Activated CD4-positive, CD25-positive, alpha-beta regulatory T cell treated with anti-CD3 and anti-CD28 coated beads, Interleukin-2, amount 50 U/mL, for 24 hours (primary cell): Measurements from ENCODE around the gene NTS.

Source experiments
- ATAC-seq, 2 donors: fragments of 150-1000 bp; cut with Tn5 transposase; one replicate each; pipeline ENCODE4 v1.10.0; 2021; ENCODE audit warnings: mild to moderate bottlenecking in 1 of 2, moderate library complexity in 1 of 2

Gene NTS, protein sequence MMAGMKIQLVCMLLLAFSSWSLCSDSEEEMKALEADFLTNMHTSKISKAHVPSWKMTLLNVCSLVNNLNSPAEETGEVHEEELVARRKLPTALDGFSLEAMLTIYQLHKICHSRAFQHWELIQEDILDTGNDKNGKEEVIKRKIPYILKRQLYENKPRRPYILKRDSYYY

DNA sequence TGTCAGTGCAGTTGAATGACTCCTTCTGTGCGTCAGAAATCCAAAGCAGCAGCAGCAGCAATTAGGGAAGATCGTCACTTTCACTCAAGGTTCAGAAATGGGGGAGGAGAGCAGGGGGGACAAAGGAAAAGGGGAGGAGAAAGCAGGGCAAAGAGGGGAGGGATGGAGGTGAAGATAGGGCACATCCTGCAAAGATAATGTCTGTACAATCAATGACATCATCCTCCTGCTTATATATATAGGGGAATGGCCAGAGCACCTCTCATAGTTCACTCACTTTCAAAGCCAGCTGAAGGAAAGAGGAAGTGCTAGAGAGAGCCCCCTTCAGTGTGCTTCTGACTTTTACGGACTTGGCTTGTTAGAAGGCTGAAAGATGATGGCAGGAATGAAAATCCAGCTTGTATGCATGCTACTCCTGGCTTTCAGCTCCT is at the start of gene NTS:
TSS of gene NTS (plus strand) at position 265 of the 431 bp plus-strand sequence. CDS start at position 374, 109 bp downstream.
- no peak for ATAC-seq

DNA sequence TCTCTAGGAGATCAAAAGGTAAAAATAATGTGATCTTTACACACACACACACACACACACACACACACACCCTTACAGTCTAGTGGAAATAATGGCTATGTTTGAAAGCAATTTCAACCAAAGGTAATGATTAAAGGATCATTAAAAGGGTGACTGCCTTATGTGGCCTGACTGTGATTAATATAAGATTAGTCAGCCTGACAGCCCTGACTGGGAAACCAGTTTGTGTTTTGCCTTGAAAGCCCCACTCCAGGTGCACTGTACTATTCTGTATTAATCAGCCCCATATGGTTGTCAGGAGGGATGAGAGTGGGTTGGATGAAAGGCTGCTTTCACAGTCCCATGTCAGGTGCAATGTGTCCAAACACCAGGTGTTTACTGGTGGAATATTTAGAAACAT is 48.3 kb upstream of the NTS start:
- no peak for ATAC-seq

DNA sequence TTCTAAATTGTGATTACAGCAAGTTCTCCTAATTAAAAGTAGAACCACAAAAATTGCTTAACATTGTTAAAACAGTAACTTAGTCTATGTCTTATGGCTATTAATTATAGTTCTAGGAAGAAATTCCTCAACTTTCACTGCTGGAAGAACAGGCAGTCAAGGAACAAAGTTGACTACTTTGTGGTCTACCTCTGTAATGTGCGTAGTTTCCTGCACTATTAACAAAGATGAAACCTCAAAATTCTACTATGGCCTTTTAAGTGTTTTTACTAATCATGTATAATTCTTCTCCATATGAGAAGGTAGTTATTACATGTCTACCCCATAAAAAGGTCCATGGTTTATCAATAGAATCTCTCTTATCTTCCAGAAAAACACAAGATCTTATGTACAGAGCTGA is 45.5 kb upstream of the NTS start:
- ATAC-seq = no peak

DNA sequence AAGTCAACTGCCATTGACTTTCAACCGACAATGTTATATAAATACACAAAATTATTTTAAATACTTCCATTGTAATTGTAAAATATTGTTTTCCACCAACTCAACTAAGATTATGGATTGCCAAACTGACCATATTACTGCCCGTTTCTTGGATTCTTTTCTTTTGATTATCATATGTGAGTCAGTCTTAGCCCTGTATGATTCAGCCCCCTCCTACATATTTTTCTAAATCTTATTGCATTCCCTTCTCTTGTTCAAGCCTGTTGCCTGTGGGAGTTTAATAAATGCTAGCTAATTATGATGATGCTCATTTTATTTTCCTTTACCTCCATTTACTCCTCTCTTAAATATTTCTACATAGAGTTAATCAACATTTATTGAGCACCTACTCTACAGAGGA is 44.7 kb upstream of the NTS start:
- ATAC-seq = no peak

DNA sequence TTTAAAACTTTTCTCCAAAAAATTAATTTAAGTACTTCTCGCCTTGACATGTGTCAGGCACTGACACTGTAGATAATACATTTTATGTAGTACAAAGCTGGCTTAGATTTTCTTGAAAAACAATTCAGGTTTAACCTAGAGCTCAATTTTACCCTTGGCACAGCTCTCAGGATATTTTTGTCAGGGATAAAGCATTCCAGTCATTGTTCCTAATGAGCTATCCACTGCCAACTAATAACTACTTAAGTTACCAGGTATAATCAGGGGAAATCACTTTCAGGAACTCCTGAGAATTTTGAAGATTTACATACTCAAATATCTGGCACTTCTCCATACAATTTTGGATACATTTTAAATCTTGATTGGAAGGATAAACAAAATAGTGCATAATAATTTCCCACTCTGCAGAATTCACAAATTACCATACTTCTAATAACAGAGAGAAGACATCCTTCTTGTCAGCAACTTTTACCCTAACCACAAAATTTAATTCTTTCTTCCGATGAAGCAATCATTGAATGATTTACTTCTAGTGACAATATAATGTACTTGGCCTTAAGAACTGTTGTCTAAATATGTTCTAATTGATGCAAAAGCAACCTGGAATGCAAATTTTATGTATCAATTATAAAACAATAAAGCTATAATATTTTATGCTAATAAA is 42.6 kb upstream of the NTS start:
- ATAC-seq = no peak

DNA sequence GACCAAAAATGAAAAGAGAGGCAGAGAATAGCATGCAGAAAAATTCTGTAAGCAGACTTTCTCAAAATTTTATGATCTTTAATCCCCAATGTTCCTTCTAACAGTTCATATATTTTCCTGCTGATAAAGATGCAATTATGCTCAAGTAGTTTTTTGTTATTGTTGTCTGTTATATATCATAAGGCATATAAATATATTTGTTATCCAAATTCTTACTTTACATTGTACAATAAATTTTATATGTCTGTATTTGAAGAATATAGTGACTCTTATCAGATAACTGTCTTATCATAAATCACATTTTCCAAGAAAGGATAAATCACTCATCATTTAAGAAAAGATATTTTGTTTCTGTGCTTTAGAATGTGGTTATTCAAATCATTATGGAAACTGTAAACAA is 40.5 kb upstream of the NTS start:
- ATAC-seq = no peak

DNA sequence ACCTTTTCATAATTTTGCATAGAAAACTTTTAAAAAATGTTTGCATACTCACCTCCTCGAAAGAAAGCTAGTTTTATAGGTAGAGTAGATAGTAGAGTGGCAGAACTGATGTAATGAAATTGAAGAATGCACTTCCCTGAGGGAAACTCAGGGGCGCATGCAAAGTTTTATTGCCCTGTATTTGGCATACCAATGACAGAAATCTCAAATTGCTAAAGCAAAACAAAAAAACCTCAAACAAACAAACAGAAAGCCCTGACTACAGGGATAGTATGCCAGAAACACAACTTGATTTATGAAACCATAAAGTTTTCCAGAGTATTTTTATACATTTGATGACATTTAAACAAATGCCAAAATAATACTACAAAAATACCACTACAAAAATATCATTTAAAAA is 39.7 kb upstream of the NTS start:
- no peak for ATAC-seq

DNA sequence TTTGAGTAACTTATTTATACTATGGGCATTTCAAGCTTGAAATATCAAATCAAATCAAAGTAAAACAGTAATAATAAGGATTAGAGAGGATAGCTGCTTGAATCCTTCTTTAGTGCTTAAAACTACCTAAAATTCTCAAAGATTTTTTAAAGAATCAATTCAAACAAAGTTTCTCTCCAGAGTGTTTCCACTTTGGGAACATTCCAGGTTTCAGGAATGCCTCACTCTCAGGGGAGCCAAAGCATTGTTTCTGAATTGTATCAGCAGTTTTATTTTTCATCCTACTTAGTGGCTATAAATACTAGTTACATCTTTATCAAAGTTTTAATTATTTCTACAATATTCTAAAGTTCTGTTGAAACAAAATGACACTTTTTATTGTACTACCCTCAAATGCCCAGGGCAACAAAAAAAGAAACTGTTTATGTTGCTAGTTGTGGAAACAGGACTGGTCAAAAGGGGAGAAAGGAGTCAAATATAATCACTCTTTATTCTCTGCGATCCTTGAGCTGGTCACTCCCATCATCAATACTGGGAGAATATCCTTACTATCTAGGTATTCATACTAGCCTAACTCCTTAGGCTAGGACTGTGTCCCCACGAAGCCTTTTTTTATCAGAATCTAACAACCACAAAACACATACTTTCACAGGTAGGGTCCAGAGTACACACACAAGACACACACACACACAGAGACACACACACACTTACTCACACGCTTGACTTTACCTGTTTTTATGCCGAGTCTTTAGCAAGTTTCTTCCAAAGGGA is 38.5 kb upstream of the NTS start:
- no peak for ATAC-seq

DNA sequence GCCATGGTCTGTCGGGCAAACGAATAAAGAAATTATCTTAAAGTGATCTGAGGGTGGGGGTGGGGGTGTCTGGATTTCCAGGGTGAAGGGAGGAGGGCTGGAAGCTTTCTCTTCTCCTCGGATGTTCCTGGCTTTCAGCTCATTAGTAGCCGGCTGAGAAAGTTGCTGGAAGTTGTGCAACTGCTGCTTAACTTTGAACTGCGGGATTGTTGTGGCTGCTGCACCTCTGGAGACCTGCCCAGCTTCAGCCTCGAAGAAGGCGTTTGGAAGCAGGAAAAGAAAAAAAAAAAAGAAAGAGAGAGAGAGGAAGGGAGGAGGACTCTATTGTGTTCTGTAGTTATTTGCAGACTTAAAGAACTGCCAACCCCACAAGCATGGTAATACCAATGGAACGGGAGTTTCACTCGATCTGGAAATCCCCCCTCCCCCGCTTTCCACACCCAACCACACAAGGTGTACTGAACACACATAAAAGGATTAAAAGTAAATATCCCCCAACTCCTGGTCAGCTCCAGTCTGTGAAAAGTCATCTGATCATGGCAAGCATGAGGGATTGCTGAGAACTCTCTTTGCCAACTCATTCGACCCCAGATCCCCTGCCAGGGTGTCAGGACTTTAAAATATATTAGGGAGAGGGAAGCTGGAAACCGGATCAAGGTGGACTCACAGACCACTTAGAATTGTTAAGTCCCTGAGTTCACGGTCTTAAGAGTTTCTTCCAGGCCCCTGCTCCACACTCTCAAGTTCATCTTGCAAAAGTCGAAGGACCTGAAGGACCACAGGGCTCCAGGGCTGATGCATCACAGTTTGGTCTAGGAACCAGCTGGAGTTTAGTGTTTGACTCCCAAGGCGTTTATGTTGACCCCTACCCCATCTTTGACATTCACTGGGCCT is 37.7 kb upstream of the NTS start, which contains the start of gene RASSF9:
TSS of gene RASSF9 (minus strand) at position 213 of the 894 bp plus-strand sequence. CDS start at position 5, 208 bp downstream.
- ATAC-seq = no peak

DNA sequence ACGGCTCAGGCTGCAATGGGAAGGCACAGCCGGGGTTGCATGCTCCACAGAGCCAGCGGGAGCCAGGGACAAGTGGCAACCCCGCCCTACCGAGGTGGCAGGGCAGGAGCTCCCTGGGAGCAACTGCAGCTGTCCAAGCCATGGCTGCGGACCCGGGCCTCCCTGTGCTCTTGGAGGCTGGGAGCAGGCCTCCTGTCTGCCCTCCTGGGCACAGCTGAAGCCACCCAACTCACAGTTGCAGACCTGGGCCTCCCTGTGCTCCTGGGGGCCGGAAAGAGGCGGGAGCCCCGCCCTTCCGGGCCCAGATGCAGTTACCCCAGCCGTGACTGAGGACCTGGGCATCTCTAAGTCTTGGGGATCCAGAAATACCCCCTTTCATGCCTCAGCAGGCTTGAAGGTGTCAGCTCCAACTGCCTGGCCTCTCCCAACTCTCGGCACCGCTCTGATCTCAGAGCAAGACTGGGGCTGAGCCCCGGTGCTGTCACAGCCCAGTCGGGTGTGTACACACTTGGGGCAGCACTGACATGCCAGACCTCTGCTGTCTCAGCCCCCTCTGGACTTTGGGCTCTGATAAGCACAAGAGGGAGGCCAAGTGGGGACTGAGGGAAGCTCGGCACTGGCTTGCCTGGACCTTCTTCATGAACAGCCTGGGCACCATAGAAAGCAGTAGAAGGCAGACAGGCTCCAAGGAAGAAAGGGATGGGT is 30.3 kb upstream of the NTS start:
- no peak for ATAC-seq

DNA sequence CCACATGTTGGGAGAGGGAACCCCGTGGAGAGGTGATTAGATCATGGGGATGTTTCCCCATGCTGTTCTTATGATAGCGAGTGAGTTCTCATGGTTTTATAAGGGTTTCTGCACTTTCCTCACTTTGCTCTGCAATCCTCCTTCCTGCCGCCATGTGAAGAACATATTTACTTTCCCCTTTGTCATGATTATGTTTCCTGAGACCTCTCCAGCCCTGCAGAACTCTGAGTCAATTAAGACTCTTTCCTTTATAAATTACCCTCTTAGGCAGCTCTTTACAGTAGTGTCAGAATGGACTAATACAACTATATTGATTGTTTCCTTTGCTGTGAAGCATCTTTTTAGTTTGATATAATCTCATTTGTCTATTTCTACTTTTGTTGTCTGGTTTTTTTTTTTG is 24.8 kb upstream of the NTS start:
- no peak for ATAC-seq

DNA sequence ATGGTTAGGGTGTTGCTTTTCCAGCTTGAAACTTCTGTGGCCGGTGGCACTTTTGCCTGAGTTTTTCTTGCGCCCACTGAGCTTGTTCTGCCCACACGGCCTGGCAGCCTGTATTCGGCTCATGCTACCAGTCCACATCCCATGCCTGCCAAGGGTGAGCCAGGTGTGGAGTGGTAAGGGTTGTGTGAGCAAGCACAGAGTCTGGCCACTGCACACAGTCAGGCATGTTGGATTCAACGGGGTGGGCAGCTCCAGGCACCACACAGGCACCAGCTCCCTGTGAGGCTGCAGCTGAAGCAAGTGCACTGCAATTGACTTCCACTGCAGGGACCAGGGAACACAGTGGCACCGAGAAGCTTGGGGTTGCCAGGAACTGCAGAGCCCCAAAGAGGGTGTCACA is 18.8 kb upstream of the NTS start:
- ATAC-seq = no peak

DNA sequence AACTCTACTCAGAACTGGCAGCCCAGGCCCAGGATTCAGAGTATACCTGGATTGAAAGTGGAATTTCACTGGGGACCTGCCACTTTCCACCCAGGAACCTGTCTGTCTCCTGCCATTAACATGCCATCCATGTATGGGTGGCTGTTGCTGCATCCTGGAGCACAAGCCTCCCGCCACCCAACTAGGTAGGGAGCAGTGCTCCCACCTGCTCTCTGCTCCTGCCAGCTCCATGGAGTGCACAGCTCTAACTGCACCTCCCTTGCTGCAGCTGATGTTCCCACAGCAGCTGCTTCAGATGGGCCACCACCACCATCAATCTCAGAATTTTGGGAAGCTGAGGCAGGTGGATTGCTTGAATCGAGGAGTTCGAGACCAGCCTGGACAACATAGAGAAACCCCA is 17.1 kb upstream of the NTS start:
- ATAC-seq = no peak

DNA sequence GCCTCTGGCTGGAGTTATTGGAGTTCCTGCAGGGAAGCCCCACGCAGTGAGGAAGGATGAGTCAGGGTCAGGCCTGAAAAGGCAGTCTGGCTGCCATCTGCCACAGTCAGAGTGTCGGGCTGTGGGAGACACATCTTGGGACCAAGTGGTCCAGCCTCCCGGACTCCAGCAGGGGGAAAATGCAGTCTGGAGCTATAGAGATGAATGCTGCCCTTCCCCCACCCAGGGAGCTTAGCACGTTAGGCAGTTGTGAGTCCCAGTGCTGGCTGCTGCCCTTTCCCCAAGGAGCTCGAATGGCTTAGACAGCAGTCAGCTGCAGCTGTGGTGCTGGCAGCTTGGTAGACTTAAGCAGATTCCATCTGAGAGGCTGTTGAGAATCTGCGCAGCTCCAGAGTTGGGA is 8.2 kb upstream of the NTS start:
- no peak for ATAC-seq

DNA sequence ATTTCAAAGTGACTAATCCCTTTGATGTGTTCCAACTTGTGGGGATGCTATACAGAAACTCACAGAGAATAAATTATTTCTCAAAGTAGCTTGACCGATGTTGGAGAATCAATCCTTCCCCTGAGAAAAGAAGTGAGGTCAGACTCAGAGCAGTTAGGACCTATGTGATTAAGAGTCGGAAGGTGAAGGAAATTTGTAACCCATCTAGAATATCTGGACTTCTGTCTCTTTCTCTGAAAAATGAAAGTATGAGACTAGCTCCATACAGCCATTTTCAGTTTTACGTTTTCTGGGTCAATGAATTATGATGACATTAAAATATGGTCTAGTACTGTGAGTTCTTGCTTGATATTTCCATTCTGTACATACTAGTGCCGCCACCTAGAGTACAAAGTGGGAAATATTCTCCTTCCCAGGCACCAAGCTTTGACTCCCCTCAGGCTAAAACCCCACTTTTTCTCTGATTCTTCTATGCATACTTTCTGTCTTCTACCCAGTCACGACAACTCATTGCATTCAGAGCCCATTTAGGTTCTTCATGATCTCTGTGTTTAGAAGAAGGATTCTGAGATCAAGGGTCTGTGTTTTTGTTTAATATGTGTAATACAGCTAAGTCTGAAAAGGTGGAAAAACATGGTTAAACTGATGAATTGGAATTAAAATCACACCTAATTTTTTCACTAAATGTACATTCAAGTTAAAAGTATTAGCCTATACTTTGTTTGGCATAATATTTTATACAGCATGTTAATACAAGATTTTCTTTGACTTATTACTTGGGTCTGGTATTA is 6.9 kb upstream of the NTS start:
- ATAC-seq = no peak

DNA sequence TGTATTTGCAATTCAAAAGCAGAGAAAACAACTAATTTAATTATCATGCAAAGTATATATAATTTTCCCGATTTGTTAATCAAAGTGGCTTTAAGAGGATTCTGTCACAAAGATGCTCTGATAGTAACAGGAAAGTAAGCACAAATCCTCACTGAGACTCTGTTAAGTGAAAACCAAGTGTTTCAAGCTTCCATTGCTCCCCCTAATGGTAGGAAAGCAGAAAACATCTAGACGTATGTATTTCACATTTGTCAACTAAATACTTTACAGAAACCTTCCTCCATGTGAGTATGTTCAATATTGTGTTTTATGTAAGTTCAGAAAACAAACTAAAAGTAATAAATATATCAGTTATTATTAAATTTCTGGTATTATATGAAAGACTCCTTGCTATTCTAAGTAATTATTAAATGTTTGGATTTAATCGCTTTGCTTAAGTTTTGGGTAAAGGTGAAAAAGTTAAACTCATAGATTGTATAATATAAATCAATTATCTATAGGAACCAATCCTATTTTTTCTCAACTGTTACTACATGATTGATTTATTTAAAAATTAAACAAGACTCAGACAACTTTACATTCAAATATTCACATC is 1.5 kb upstream of the NTS start:
- ATAC-seq = no peak

DNA sequence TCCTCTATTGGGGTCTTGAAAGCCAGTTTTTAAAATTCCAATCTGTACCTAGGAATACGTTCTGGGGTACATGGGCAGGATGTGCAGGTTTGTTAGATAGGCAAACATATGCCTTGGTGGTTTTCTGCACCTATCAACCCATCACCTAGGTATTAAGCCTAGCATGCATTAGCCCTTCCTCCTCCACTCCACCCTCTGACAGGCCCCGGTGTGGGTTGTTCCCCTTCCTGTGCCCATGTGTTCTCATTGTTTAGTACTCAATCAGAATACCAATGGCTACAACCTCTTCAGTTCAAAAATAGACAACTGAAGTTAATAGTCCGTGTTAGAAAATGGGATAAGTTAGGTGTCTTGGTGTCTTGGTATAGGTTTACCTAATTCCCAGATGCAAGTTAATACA is 3.4 kb downstream of the NTS start:
- no peak for ATAC-seq

DNA sequence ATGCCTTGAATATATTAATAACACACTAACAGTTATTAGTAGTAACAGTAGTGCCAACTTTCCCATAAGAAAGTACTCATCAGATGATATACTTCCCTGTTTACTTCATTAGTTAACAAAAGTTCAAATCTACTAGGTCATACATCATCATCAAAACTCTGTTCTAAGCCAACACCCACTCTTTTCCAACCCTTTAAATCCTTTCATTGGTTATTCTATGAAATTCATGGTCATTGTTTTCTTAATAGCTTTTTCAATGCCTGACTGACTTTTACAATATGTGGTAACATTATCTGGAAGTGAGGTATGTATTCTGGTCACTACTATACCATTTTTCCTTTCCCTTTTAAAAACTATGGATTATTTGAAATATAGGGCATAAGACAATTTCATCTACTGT is 9.7 kb downstream of the NTS start:
- no peak for ATAC-seq

DNA sequence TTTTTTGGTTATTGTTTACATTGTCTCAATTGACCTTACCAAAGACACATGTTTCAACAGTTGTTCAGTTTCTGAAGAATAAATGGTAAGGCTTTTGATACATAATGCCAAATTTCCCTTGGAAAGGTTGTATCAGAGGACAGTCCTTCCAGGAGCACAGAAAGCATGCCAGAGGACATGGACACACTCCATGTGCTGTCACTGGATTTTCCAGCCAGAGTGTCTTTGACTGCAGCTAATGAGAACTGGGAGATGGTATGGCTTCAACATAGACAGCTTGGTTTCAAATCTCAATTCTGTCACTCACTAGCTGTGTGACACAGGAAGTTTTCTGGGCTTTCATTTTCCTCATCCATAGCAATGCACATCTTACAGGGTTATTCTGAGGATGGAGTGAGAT is 20.6 kb downstream of the NTS start:
- ATAC-seq = no peak

DNA sequence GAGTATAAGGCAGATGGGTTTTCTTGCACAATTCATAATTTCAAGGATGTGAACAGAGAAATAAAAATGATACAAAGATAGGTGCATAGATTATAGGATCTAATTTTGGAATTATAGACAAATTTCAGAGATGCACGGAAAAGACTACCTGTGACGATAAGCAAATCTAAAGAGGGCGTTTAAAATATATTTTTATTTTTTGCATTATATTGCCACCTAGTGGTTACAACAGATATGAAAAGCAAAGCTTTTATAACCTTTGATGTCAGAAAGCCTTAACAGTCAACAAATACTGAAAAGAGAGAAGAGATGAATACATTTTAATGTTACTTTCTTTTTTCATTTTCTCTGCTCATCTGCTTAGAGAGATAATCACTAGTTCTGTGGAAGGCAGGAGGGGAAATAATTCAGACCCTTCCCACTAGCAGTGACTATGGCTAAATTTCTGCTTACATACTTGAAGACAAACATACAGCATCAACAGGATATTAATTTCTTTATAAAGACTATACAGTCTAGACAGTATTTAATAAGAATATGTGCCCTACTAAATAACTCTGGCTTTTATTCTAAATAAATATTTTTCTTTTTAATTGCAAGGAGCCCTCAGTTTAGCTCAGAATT is 46.3 kb downstream of the NTS start:
- ATAC-seq = no peak
